ENCODE results near the gene DLX2. TPM values are rescaled to one million over a fixed set of nuclear protein-coding genes. Genes with fewer than 3 reads are reported as not detected.

Gene DLX2
- total and polyA plus RNA-seq, 7 donors, result under 0.01 to 0.14 (median 0.04) TPM; not detected in 4

DNA sequence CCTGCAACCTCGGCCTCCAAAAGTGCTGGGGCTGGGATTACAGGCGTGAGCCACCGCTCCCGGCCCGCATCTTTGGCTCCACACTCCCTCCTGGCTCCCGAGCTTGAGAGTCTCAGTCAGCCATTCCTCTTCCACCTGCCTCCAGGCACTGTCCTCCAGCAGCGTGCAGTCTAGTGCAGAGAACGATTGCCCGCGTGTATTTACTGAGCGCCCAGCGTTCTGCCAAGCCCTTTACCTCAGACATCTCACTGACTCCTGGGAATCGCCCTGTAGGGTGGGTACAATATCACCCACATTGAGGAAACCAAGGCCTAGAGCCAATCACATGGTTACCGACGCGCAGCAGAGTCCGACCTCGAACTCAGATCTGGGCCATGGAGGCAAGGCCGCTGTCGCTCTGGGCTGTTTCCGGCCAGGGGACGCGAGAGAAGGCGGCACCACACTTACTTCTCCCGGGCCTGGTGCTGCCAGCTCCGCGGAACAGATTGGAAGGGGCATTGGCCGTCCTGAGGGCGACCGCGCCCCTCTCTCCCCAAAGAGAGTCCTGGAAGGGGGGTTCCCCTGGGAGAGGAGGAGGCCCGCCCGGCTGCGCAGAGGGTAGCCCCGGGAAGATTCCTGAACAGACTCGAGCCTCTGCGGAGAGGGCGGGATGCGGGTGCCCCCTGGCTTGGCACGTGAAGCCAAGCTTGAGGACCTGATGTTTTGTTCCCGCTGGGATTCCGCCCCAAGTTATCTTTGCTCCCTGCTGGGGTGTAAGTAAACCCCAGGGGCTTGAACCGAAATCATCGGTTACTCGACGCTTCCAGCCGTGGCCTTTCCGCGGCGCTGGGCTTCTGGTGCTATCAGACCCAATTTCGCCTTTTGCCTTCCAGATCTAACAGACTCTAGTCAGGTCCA is 5.2 kb upstream of the DLX2 start:
- TF ChIP-seq EP300 (IDR thresholded peaks at IDR 0.05) (no peak), POLR2A (IDR thresholded peaks at IDR 0.05) (no peak), POLR2AphosphoS5 (IDR thresholded peaks at IDR 0.05) (no peak), CTCF (IDR thresholded peaks at IDR 0.05) (no peak)
- Histone ChIP-seq H3K27me3 (peaks cover 43 to 81% (median 67%) of the 10 kb centered on the region in 3 donors), H3K4me1 (peaks cover 0 to 29% (median 25%) of the 10 kb centered on the region in 4 donors), H3K27ac (no peak overlapping the region), H3K36me3 (no peaks in the 10 kb centered on the region), H3K4me3 (no peak overlapping the region), H3K9me3 (no peaks in the 10 kb centered on the region)
- intact Hi-C loops (cut with DNase I), result loop anchor here (5.0 kb wide), 1 partner anchor 516 kb away; no protein-coding TSS in a partner anchor
- no peak for DNase-seq
- 20 to 37% methylated on average over 51 of the region's 51 CpGs for WGBS, 2 donors

- Histone ChIP-seq H3K36me3 (no peaks in the 10 kb centered on the region), H3K4me1 (peaks cover 0 to 45% (median 42%) of the 10 kb centered on the region in 4 donors), H3K27ac (no peak overlapping the region), H3K27me3 (peaks cover 59 to 94% (median 83%) of the 10 kb centered on the region in 3 donors), H3K9me3 (no peaks in the 10 kb centered on the region), H3K4me3 (peak overlapping the region in 1 of 4 donors; percentile 8)
- intact Hi-C loops (cut with DNase I), result loop anchor here (5.0 kb wide), 1 partner anchor 514 kb away; no protein-coding TSS in a partner anchor
- WGBS, 2 donors, result 4 to 5% methylated on average over 44 of the region's 44 CpGs
- no peak for DNase-seq
- TF ChIP-seq POLR2A (IDR thresholded peaks at IDR 0.05) (no peak), EP300 (IDR thresholded peaks at IDR 0.05) (no peak), CTCF (IDR thresholded peaks at IDR 0.05) (no peak), POLR2AphosphoS5 (IDR thresholded peaks at IDR 0.05) (no peak)
Observed at GRCh38 chr2:172106108-172106961, 3.6 kb upstream of the DLX2 start.

- TF ChIP-seq POLR2AphosphoS5 (IDR thresholded peaks at IDR 0.05) (no peak), CTCF (IDR thresholded peaks at IDR 0.05) (no peak), EP300 (IDR thresholded peaks at IDR 0.05) (no peak), POLR2A (IDR thresholded peaks at IDR 0.05) (no peak)
- 11 to 14% methylated on average over 23 of the region's 23 CpGs for WGBS, 2 donors
- H3K27me3 ChIP-seq, result peaks cover 66 to 100% (median 91%) of the 10 kb centered on the region in 3 donors
- H3K9me3 ChIP-seq, result no peaks in the 10 kb centered on the region
- intact Hi-C loops (cut with DNase I), result loop anchor here (5.0 kb wide), 1 partner anchor 513 kb away; no protein-coding TSS in a partner anchor
- H3K4me1 ChIP-seq, result peaks cover 0 to 52% (median 48%) of the 10 kb centered on the region in 4 donors
- H3K4me3 ChIP-seq, result no peak overlapping the region
- DNase-seq, result no peak
- H3K27ac ChIP-seq, result no peak overlapping the region
- H3K36me3 ChIP-seq, result no peaks in the 10 kb centered on the region
Observed at GRCh38 chr2:172105471-172106107, 2.9 kb upstream of the DLX2 start.

Data from sigmoid colon (tissue), 7 donors.